Activated CD8-positive, alpha-beta T cell treated with anti-CD3 and anti-CD28 coated beads for 36 hours (primary cell): ENCODE results near the gene SPNS2. TPM values are rescaled to one million over a fixed set of nuclear protein-coding genes. Genes with fewer than 3 reads are reported as not detected.
"Not testable (repeated sequence)": the region's sequence is repeated elsewhere in the genome, so short reads cannot be mapped to it uniquely, and the experiment has no call there.

Source experiments
- ATAC-seq: fragments of 200-7000 bp; cut with Tn5 transposase; one replicate; pipeline ENCODE4 v1.10.0; 2021; ENCODE audit warnings: mild to moderate bottlenecking, moderate library complexity
- CTCF ChIA-PET: fragments of 350-600 bp; sonication (Branson Sonifier 250); formaldehyde crosslinking; loops from one replicate; lab custom pipeline; 2021; ENCODE audit warnings: antibody characterized with exemption; lab: Charles Lee
- POLR2A ChIA-PET: fragments of 350-600 bp; sonication (Branson Sonifier 250); formaldehyde crosslinking; loops from one replicate; lab custom pipeline; 2021; ENCODE audit warnings: antibody characterized with exemption; lab: Charles Lee
- DNase-seq: peaks from one replicate; pipeline ENCODE4 v3.0.0-alpha.2; 2020
- H3K27ac Mint-ChIP-seq: one replicate; pipeline ENCODE4 v1.8.0; 2021; ENCODE audit warnings: mild to moderate bottlenecking, mixed read lengths
- H3K27me3 Mint-ChIP-seq: one replicate; pipeline ENCODE4 v1.8.0; 2021; ENCODE audit warnings: mixed read lengths
- H3K36me3 Mint-ChIP-seq: one replicate; pipeline ENCODE4 v1.8.0; 2021; ENCODE audit warnings: low read depth, mixed read lengths
- H3K4me1 Mint-ChIP-seq: one replicate; pipeline ENCODE4 v1.8.0; 2021; ENCODE audit warnings: low read depth, mixed read lengths
- H3K4me3 Mint-ChIP-seq: one replicate; pipeline ENCODE4 v1.8.0; 2021; ENCODE audit warnings: mild to moderate bottlenecking, moderate library complexity, mixed read lengths
- H3K9me3 Mint-ChIP-seq: one replicate; pipeline ENCODE4 v1.8.0; 2021; ENCODE audit warnings: mixed read lengths
- intact Hi-C: fragments of 100-400 bp; cut with micrococcal nuclease; formaldehyde crosslinking; loops from one replicate; pipeline ENCODE4 v1.10.0; 2022
- total RNA-seq, 2 experiments: library from RNA; stranded (reverse); gene quantifications; one replicate each; pipeline ENCODE4 v1.2.3, GENCODE V29; 2021
- TF ChIP-seq, protein P1 (sequence below): fragments of 200-600 bp; IDR thresholded peaks from one replicate; pipeline ENCODE4 v1.8.0; 2022; ENCODE audit warnings: antibody characterized with exemption, mild to moderate bottlenecking

Gene SPNS2
- total RNA-seq, 2 experiments from 2014 or later, result 0.95 to 1.2 TPM

DNA sequence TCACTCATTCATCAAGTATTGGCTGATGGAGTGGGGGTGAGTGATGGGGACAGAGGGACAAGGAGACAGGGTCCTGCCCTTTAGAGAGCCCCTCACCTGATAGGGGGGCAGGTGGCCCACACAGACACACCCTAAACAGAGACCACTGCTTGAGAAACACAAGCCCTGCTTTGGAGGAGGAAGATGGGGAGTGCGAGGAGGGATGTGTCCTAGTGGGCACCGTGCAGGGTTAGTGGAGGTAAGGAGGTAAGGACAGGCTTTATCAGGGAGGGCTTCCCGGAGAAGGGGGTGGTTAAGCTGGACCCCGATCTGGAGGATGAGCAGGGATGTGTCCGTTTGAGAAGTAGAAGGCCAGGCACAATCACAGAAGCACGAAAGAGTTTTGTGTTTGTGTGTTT, 77.5 kb downstream of the SPNS2 start:
- DNase-seq, result no peak
- intact Hi-C loops, result no loop called here
- ChIA-PET CTCF (interaction anchor here (2.6 kb wide), 1 partner anchor 10 kb away, joined by 15 read pairs; no protein-coding TSS in a partner anchor), POLR2A (no interaction called here)
- H3K27me3 Mint-ChIP-seq, result no peaks in the 10 kb centered on the region
- H3K36me3 Mint-ChIP-seq, result no peaks in the 10 kb centered on the region
- no peaks in the 10 kb centered on the region for H3K9me3 Mint-ChIP-seq
- H3K4me3 Mint-ChIP-seq, result no peak overlapping the region
- TF ChIP-seq, protein P1, sequence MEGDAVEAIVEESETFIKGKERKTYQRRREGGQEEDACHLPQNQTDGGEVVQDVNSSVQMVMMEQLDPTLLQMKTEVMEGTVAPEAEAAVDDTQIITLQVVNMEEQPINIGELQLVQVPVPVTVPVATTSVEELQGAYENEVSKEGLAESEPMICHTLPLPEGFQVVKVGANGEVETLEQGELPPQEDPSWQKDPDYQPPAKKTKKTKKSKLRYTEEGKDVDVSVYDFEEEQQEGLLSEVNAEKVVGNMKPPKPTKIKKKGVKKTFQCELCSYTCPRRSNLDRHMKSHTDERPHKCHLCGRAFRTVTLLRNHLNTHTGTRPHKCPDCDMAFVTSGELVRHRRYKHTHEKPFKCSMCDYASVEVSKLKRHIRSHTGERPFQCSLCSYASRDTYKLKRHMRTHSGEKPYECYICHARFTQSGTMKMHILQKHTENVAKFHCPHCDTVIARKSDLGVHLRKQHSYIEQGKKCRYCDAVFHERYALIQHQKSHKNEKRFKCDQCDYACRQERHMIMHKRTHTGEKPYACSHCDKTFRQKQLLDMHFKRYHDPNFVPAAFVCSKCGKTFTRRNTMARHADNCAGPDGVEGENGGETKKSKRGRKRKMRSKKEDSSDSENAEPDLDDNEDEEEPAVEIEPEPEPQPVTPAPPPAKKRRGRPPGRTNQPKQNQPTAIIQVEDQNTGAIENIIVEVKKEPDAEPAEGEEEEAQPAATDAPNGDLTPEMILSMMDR, result no peak
- no peak for ATAC-seq
- peaks cover 15% of the 10 kb centered on the region for H3K4me1 Mint-ChIP-seq
- H3K27ac Mint-ChIP-seq, result no peak overlapping the region

DNA sequence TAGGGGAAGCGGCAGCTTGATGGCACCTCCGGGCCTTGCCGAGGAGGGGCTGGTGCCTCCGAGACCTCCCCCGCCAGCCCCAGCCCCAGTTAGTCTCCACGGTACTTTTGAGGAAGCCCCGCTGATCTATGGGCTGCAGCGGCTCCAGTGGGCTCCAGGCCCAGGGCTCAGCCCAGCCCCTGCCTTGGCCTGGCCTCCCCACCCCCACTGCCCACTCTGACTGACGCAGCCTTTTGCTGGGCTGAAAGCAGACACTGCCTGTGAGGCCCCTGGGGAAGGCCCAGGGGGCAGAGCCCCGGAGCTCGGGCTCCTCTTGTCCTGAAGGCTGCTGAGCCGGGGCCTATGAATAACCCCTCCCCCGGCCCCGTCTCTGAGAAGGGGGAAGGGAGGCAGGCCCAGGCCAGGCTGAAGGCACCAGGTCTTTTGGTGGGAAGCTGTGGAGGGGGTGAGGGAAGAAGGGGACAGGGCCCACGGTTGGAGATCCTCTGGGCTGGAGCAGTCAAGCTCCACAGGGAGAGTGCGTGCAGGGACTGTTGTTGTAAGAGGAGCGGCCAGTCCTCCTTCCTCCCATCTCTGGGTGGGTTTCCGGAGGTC, 78.1 kb downstream of the SPNS2 start:
- CTCF ChIA-PET, result interaction anchor here (0.9 to 2.6 kb wide), 2 partner anchors 10 to 156 kb away, joined by 3 to 15 read pairs; no protein-coding TSS in a partner anchor
- no peak for DNase-seq
- H3K9me3 Mint-ChIP-seq, result no peaks in the 10 kb centered on the region
- H3K27ac Mint-ChIP-seq, result no peak overlapping the region
- no peak for ATAC-seq
- POLR2A ChIA-PET, result interaction anchor here (0.8 kb wide), 1 partner anchor 23 kb away, joined by 3 read pairs; no protein-coding TSS in a partner anchor
- no peaks in the 10 kb centered on the region for H3K36me3 Mint-ChIP-seq
- peaks cover 15% of the 10 kb centered on the region for H3K4me1 Mint-ChIP-seq
- intact Hi-C loops, result no loop called here
- H3K4me3 Mint-ChIP-seq, result no peak overlapping the region
- H3K27me3 Mint-ChIP-seq, result peaks cover 3% of the 10 kb centered on the region
- TF ChIP-seq, protein P1, result no peak

DNA sequence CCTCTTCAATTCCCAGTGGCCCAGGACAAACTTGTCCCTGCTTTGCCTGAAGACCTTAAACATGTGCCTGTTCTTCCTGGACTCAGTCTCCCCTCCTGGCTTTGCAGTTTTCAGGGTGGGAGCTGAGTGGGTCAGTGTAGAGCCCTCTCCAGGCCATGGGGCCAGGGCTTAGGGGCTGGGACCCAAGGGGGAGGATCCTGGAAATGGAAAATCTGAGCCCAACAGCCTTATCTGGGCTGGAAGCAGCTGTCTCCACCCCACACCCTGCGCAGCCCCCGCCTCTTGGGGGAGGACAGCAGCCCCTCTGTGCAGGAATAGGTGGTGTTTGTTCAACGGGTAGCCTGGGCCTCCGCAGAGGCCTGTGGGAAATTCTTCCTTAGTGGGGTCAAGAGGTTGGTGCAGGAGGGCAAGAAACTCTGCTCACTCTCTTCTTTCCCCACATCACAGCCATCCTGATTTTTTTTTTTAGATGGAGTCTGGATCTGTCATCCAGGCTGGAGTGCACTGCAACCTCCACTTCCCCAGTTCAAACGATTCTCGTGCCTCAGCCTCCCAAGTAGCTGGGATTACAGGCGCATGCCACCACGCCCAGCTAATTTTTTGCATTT, 78.8 kb downstream of the SPNS2 start:
- intact Hi-C loops, result no loop called here
- peaks cover 8% of the 10 kb centered on the region for H3K27me3 Mint-ChIP-seq
- no peak for ATAC-seq
- TF ChIP-seq, protein P1, result no peak
- H3K4me1 Mint-ChIP-seq, result peaks cover 15% of the 10 kb centered on the region
- no peak for DNase-seq
- H3K27ac Mint-ChIP-seq, result no peak overlapping the region
- H3K4me3 Mint-ChIP-seq, result no peak overlapping the region
- CTCF ChIA-PET, result interaction anchor here (0.9 to 2.6 kb wide), 2 partner anchors 11 to 157 kb away, joined by 3 to 15 read pairs; no protein-coding TSS in a partner anchor
- H3K36me3 Mint-ChIP-seq, result no peaks in the 10 kb centered on the region
- POLR2A ChIA-PET, result interaction anchor here (0.8 kb wide), 1 partner anchor 23 kb away, joined by 3 read pairs; no protein-coding TSS in a partner anchor
- no peaks in the 10 kb centered on the region for H3K9me3 Mint-ChIP-seq

DNA sequence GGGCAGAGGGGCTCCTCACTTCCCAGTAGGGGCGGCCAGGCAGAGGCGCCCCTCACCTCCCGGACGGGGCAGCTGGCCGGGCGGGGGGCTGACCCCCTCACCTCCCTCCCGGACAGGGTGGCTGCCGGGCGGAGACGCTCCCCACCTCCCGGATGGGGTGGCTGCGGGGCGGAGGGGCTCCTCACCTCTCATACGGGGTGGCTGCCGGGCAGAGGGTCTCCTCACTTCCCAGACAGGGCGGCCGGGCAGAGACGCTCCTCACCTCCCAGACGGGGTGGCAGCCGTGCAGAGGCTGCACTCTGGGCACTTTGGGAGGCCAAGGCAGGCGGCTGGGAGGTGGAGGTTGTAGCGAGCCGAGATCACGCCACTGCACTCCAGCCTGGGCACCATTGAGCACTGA, 79.7 kb downstream of the SPNS2 start:
- intact Hi-C loops, H3K4me1 Mint-ChIP-seq, H3K9me3 Mint-ChIP-seq, H3K4me3 Mint-ChIP-seq, H3K27ac Mint-ChIP-seq, ATAC-seq, POLR2A ChIA-PET, DNase-seq, H3K36me3 Mint-ChIP-seq: not testable (repeated sequence)
- H3K27me3 Mint-ChIP-seq, result peaks cover 17% of the 10 kb centered on the region
- CTCF ChIA-PET, result interaction anchor here (1.4 kb wide), 1 partner anchor 12 kb away, joined by 5 read pairs; no protein-coding TSS in a partner anchor

DNA sequence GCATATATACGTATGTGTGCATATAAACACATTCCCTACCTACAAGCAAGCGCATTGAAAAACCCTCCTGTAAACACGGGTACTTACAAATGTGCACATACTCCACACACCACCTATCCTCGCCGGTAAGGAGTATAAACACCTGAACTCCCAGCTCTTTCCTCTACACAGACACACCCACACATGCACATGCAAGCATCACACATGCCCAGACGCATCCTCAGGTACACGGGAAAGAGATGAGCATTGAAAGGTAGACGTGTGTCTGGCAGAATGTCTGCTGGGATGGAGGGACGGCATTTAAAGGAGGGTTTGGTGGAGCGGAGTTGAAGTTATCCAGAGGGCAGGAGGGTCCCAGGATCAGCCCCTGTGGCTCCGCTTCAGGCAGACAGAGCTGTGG, 81.0 kb downstream of the SPNS2 start:
- DNase-seq, result no peak
- POLR2A ChIA-PET, result no interaction called here
- TF ChIP-seq, protein P1, result no peak
- Mint-ChIP-seq H3K4me3 (no peak overlapping the region), H3K9me3 (no peaks in the 10 kb centered on the region), H3K4me1 (peaks cover 3% of the 10 kb centered on the region), H3K27me3 (peaks cover 22% of the 10 kb centered on the region), H3K27ac (no peak overlapping the region), H3K36me3 (no peaks in the 10 kb centered on the region)
- intact Hi-C loops, result no loop called here
- CTCF ChIA-PET, result interaction anchor here (1.4 kb wide), 1 partner anchor 13 kb away, joined by 5 read pairs; no protein-coding TSS in a partner anchor
- ATAC-seq, result no peak
